BJ (cell line): Measurements from ENCODE around the gene VAMP1. TPM values are rescaled to one million over a fixed set of nuclear protein-coding genes. Genes with fewer than 3 reads are reported as not detected.
"Not testable (repeated sequence)": the region's sequence is repeated elsewhere in the genome, so short reads cannot be mapped to it uniquely, and the experiment has no call there.

Experiments used
- CTCF ChIA-PET: fragments of 350-600 bp; formaldehyde crosslinking; extraction: SDS; loops from one replicate; lab custom pipeline; 2021; ENCODE audit warnings: antibody characterized with exemption, inconsistent platforms; lab: Yijun Ruan, JAX
- POLR2A ChIA-PET: fragments of 300-600 bp; sonication (Branson Sonifier 250); formaldehyde crosslinking; extraction: SDS; loops from one replicate; lab custom pipeline; 2021; ENCODE audit warnings: antibody characterized with exemption; lab: Charles Lee
- DNase-seq: peaks from one replicate; pipeline ENCODE4 v3.0.0-alpha.2; 2011; ENCODE audit warnings: low read depth
- H3K27me3 ChIP-seq: 2 replicates; pipeline ENCODE4 v1.6.0; 2011; ENCODE audit warnings: low read length; ENCODE audit not compliant: control insufficient read depth, insufficient read depth
- H3K36me3 ChIP-seq: 2 replicates; pipeline ENCODE4 v1.5.1; 2011; ENCODE audit warnings: low read length; ENCODE audit not compliant: control insufficient read depth, insufficient read depth
- H3K4me3 ChIP-seq: 2 replicates; pipeline ENCODE4 v1.5.1; 2011; ENCODE audit warnings: low read depth, mild to moderate bottlenecking, control low read depth, low read length
- polyA plus RNA-seq: library from polyadenylated mRNA; depleted of rRNA; stranded (reverse); fragments of >200 nt; gene quantifications from 2 replicates; pipeline ENCODE4 v1.2.3, GENCODE V29; 2011
- TF ChIP-seq, protein P1 (sequence below): IDR thresholded peaks from 2 replicates; pipeline ENCODE4 v1.5.1; 2011; ENCODE audit warnings: low read depth, mild to moderate bottlenecking, control low read depth, inconsistent platforms, low read length, moderate library complexity; ENCODE audit not compliant: insufficient read depth

The VAMP1 gene
- polyA plus RNA-seq, 1 experiment = 23.3 TPM

- Histone ChIP-seq H3K36me3 (no peaks in the 10 kb centered on the region; the same call in 1 of the 2 replicates), H3K4me3 (no peak overlapping the region), H3K27me3 (no peaks in the 10 kb centered on the region)
- ChIA-PET POLR2A (no interaction called here), CTCF (interaction anchor here (0.6 to 0.8 kb wide), 2 partner anchors 39 to 76 kb away, joined by 3 to 5 read pairs; no protein-coding TSS in a partner anchor)
- no peak for DNase-seq
- TF ChIP-seq, protein P1, sequence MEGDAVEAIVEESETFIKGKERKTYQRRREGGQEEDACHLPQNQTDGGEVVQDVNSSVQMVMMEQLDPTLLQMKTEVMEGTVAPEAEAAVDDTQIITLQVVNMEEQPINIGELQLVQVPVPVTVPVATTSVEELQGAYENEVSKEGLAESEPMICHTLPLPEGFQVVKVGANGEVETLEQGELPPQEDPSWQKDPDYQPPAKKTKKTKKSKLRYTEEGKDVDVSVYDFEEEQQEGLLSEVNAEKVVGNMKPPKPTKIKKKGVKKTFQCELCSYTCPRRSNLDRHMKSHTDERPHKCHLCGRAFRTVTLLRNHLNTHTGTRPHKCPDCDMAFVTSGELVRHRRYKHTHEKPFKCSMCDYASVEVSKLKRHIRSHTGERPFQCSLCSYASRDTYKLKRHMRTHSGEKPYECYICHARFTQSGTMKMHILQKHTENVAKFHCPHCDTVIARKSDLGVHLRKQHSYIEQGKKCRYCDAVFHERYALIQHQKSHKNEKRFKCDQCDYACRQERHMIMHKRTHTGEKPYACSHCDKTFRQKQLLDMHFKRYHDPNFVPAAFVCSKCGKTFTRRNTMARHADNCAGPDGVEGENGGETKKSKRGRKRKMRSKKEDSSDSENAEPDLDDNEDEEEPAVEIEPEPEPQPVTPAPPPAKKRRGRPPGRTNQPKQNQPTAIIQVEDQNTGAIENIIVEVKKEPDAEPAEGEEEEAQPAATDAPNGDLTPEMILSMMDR = no peak
Measured at GRCh38 chr12:6500466-6500865, 30.0 kb upstream of the VAMP1 start.

- DNase-seq, POLR2A ChIA-PET, H3K27me3 ChIP-seq, H3K36me3 ChIP-seq, H3K4me3 ChIP-seq: not testable (repeated sequence)
- CTCF ChIA-PET = interaction anchor here (1.6 kb wide), 1 partner anchor 32 kb away, joined by 6 read pairs; no protein-coding TSS in a partner anchor
Measured at GRCh38 chr12:6497291-6497690, 26.8 kb upstream of the VAMP1 start.

DNA sequence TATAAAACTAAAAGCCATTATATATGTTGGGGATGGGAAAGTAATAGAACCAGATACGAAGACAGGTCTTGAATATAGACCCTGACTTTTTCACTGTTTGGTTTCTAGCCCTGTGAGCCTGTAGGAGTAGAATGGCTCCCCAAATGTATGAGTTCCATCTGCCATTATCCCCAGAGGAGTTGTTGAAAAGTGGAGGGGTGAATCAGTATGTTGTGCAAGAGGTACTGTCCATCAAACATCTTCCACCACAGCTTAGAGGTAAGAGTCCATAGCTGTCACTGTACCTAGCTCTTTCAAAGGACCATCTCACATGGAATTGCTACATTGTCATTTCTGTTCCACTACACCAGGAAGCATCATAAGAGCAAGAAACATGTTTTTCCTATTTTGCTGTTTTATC, 24.5 kb upstream of the VAMP1 start:
- POLR2A ChIA-PET = no interaction called here
- DNase-seq = no peak
- peak overlapping the region; percentile 64 for H3K4me3 ChIP-seq
- H3K27me3 ChIP-seq = no peaks in the 10 kb centered on the region
- CTCF ChIA-PET = interaction anchor here (1.0 kb wide), 1 partner anchor 30 kb away, joined by 3 read pairs; no protein-coding TSS in a partner anchor
- TF ChIP-seq, protein P1 = no peak
- no peaks in the 10 kb centered on the region; the same call in 1 of the 2 replicates for H3K36me3 ChIP-seq

DNA sequence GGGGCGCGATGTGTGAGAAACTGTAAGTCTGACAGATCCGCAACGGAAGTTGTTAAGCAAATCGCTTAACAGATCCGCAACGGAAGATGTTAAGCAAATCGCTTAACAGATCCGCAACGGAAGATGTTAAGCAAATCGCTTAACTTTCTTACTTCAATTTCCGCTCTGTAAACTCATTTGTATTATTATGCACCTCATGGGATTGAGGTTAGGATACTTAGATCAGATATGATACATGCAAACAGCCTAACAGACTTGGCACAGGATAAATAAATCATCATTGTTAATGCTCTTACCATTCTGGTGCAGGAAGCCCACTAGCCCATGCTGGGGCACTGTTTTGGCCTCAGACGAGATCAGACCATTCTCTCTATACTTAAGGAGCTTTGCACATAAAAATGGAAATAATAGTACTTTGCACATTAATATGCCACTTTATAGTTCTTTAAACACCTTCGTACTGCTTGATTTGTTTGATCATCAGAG, 23.8 kb upstream of the VAMP1 start:
- no peaks in the 10 kb centered on the region; the same call in 1 of the 2 replicates for H3K36me3 ChIP-seq

DNA sequence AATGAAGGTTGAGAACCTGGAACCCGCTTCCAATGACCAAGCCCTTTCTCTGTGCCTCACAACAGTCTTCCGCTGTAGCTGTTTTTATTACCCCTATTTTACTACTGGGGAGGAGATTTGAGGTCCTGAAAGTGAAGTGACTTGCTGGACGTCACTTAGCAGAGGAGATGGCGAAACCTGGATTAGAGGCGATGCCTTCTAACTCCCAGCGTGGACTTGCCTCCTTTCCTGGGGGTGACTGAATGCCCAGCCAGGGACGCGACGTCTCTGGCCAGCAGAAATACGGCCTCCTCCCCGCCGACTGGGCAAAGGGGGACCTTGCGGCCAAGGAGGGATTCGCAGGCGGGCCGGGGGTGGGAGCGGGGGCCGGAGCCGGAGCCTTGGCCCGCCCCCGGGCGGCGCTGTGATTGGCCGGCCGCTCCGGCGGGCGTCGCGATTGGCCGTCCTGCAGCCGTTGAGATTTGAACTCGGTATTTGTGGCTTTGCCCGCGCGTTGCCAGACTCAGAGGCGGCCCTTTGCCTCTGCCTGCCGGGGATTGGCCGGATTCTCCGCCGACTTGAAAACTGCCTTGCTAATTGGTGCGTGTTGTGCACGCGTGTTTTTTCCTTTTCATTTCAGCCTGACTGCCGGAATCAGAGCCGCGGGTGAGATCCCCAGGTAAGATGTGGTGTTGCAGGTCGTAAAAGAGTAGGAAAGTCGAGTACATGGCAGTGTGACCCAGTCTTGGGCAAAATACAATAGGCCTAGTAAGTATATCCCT, 23.2 kb upstream of the VAMP1 start, which contains the start of gene NCAPD2:
Gene NCAPD2 (plus strand): TSS at position 606 of the 761 bp plus-strand sequence. CDS start 997 bp downstream, outside the sequence.
- POLR2A ChIA-PET = interaction anchor here (0.6 to 0.8 kb wide), 2 partner anchors 38 to 41 kb away, joined by 3 to 6 read pairs; partner anchors contain the start of gene GAPDH
- CTCF ChIA-PET = interaction anchor here (1.0 to 1.6 kb wide), 3 partner anchors 23 to 44 kb away, joined by 3 to 5 read pairs (median 4); partner anchors contain the start of gene VAMP1
- Histone ChIP-seq H3K4me3 (peak within 1 kb of the TSS; percentile 64), H3K27me3 (no peaks in the 10 kb centered on the region), H3K36me3 (no peaks in the 10 kb centered on the region; the same call in 1 of the 2 replicates)
- TF ChIP-seq, protein P1 = peak; percentile 33
- DNase-seq = peak; percentile 80

More for the DNA sequence above, 23.8 kb upstream of the VAMP1 start:
- peak overlapping the region; percentile 64 for H3K4me3 ChIP-seq
- no peaks in the 10 kb centered on the region for H3K27me3 ChIP-seq
- ChIA-PET CTCF (interaction anchor here (1.0 kb wide), 1 partner anchor 29 kb away, joined by 3 read pairs; no protein-coding TSS in a partner anchor), POLR2A (no interaction called here)
- TF ChIP-seq, protein P1 = no peak
- no peak for DNase-seq
